ENCODE results near the gene PDZK1IP1. TPM values are rescaled to one million over a fixed set of nuclear protein-coding genes. Genes with fewer than 3 reads are reported as not detected.

The PDZK1IP1 gene
- total and polyA plus RNA-seq, 2 donors (not counting 3 experiments of a cell fraction or from before 2014, with no cell fraction given), result 0.52 TPM; not detected in 1

DNA sequence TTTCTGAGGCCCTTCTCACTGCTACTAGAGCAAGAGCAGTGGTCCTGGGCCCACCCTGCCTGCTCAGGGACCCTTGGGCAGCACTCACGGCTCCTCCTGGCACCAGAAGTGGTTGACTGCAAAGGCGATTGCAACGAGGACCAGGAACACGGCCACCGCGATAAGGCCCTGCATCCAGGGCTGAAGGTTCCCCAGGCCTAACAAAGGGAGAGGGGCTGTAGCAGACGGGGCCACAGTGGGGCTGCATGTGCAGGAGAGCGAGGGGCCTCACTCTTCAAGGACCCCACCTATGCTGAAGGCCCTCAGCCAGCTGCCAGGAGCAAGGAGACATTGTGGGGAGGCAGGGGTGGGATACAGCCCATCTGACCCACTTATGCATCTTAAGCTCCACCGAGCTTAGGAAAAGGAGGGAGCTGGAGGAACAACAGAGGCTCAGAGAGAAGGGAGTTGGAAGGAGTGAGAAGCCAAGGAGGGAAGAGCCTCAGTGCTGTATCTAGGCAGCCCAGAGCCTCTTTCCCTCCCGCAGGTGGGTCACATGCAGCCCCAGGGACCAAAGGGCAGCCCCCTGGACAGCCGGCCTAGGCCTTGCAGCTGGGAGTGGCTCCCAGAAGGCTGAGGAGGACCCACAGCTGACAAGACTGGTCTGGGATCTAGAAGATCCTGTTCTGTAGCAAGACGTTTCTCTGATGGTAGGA is 2.5 kb downstream of the PDZK1IP1 start:
- no peak overlapping the region for H3K27ac ChIP-seq (ENCODE audit: insufficient read depth, low read depth, low read length)
- peaks cover 9% of the 10 kb centered on the region for H3K4me1 ChIP-seq (ENCODE audit: control insufficient read depth, extremely low read depth, insufficient read depth, low read length)
- DNase-seq (ENCODE audit: low read depth, low spot score), result no peak
- H3K36me3 ChIP-seq (ENCODE audit: control insufficient read depth in 2 of 2, extremely low read depth in 1 of 2, insufficient read depth in 2 of 2, low read length in 2 of 2), result no peaks in the 10 kb centered on the region
- TF ChIP-seq MYC (IDR thresholded peaks at IDR 0.05; ENCODE audit: low read depth, low read length) (no peak), GATA2 (IDR thresholded peaks at IDR 0.05; ENCODE audit: insufficient read depth, insufficient read length, low read depth, low read length) (no peak), POLR2A (IDR thresholded peaks at IDR 0.05; ENCODE audit: low read depth, low read length) (no peak), POLR2AphosphoS5 (IDR thresholded peaks at IDR 0.05; ENCODE audit: insufficient read depth, low read depth, low read length) (no peak), EZH2 (IDR thresholded peaks at IDR 0.05; ENCODE audit: borderline replicate concordance, low read depth, low read length, severe bottlenecking) (no peak), JUN (IDR thresholded peaks at IDR 0.05; ENCODE audit: borderline replicate concordance, insufficient read depth, insufficient read length, low read depth) (no peak)
- TF ChIP-seq, protein P1, sequence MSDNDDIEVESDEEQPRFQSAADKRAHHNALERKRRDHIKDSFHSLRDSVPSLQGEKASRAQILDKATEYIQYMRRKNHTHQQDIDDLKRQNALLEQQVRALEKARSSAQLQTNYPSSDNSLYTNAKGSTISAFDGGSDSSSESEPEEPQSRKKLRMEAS (IDR thresholded peaks at IDR 0.05; ENCODE audit: insufficient read depth, insufficient read length), result no peak
- no TSS peak for BruUV-seq (replicated peaks)
- dilution Hi-C loops (cut with MboI; ENCODE audit: extremely low pct_ligation_motif_present, low sequenced_read_pairs) (no loop called here), intact Hi-C loops (cut with micrococcal nuclease) (no loop called here)
- H3K27me3 ChIP-seq (ENCODE audit: control insufficient read depth in 2 of 2, insufficient read depth in 2 of 2, low read length in 2 of 2), result no peaks in the 10 kb centered on the region
- H3K9me3 ChIP-seq (replicated peaks; ENCODE audit: control insufficient read depth, insufficient read depth, low read length), result no peaks in the 10 kb centered on the region
- FAIRE-seq, result no peak
- no peaks in the 10 kb centered on the region for H3K79me2 ChIP-seq (ENCODE audit: control insufficient read depth, insufficient read depth, low read length)
- H3K4me2 ChIP-seq (ENCODE audit: insufficient read depth, low read length), result no peak overlapping the region
- CTCF ChIA-PET, result interaction anchor here (1.0 to 1.8 kb wide), 5 partner anchors 8 to 245 kb away, joined by 3 to 13 read pairs (median 3); no protein-coding TSS in a partner anchor
- no peaks in the 10 kb centered on the region for H3K9me1 ChIP-seq (replicated peaks; ENCODE audit: control insufficient read depth, extremely low read depth, insufficient read depth, low read length)
- H3K4me3 ChIP-seq (replicated peaks in 1 of 3; ENCODE audit: insufficient read depth in 1 of 3, low read depth in 1 of 3, low read length in 3 of 3), result no peak overlapping the region
- H4K20me1 ChIP-seq (replicated peaks; ENCODE audit: control insufficient read depth, extremely low read depth, insufficient read depth, low read length), result no peaks in the 10 kb centered on the region
- no peak overlapping the region for H2AFZ ChIP-seq (ENCODE audit: low read depth, low read length)
- no peak overlapping the region for H3K9ac ChIP-seq (replicated peaks; ENCODE audit: extremely low read depth, insufficient read depth, low read length)
- POLR2A ChIA-PET, result no interaction called here
